C4-2B (cell line): ENCODE measurements around the gene GRM3.

Experiments used
- ZFX ChIP-seq: fragments of 450-650 bp; IDR thresholded peaks from 2 replicates; pipeline ENCODE4 v1.6.1; 2017
- TF ChIP-seq, protein P1 (sequence below): fragments of 450-650 bp; conservative IDR thresholded peaks from 2 replicates; pipeline ENCODE4 v1.5.1; 2017; ENCODE audit warnings: mild to moderate bottlenecking

DNA sequence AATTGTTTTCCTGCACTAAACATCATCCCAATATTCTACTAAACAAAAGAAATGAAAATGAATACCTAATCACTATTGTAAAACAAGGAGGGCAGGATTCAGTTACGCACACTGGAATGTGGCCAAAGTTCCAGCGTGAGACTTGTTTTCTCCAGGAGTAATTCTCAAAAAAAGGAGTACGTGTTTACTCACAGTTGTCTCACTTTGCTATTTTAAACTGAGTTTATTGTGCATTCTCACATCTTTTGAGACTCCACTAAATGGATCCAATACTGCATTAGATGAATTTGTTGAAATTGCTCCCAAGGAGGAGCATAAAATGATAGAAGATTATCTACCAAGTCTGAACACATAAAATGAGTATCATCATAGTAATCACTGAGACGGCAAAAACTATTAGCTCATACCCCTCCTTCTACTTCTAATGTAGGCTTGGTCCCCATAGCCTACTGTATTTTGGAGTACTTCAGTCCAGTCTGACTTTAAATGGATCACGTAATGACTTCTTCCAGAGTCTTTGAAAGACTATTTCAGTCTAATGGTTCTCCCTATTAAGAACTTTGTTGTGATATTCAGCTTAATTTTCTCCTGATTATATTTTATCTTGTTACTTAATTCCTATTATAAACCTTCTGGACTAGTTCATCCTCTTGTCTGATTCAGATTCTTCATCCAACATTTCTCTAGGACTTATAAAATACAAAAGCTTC is 3.8 kb downstream of the GRM3 start:
- TF ChIP-seq, protein P1, sequence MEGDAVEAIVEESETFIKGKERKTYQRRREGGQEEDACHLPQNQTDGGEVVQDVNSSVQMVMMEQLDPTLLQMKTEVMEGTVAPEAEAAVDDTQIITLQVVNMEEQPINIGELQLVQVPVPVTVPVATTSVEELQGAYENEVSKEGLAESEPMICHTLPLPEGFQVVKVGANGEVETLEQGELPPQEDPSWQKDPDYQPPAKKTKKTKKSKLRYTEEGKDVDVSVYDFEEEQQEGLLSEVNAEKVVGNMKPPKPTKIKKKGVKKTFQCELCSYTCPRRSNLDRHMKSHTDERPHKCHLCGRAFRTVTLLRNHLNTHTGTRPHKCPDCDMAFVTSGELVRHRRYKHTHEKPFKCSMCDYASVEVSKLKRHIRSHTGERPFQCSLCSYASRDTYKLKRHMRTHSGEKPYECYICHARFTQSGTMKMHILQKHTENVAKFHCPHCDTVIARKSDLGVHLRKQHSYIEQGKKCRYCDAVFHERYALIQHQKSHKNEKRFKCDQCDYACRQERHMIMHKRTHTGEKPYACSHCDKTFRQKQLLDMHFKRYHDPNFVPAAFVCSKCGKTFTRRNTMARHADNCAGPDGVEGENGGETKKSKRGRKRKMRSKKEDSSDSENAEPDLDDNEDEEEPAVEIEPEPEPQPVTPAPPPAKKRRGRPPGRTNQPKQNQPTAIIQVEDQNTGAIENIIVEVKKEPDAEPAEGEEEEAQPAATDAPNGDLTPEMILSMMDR = no peak
- no peak for TF ChIP-seq ZFX
